PFSK-1 (cell line): Measurements from ENCODE around the gene E2F7.

Source experiments
- POLR2AphosphoS5 ChIP-seq: IDR thresholded peaks from 2 replicates; pipeline ENCODE4 v1.6.1; 2012; ENCODE audit warnings: low read depth, mild to moderate bottlenecking, control low read depth, low read length, moderate library complexity
- TF ChIP-seq, protein P1 (sequence below), 2 experiments: IDR thresholded peaks; 2 replicates each; pipeline versions ENCODE4 v1.6.1 to v1.8.0; 2011 to 2012; ENCODE audit warnings: low read depth in 2 of 2, low read length in 2 of 2, control low read depth in 1 of 2, inconsistent platforms in 1 of 2, mild to moderate bottlenecking in 1 of 2, moderate library complexity in 1 of 2; ENCODE audit not compliant: insufficient read depth in 1 of 2

DNA sequence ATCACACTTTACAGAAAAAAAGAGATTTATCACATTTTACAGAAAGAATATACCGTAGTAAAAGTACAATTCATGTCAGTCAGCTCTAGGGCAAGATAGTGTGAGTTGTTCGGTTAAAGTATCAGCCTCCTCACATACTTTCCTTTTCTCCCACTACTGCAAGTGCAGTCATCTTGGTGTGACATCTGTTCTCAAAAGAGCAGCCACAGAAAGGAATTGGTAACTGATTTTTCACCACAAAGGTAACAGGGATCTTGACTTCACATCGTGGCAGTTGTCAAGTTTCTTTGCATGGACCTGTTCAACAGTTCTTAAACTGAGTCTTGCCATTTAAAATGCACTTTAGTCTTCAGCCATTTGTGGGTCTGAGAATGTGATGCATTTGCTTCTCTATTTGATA is 5.0 kb upstream of the E2F7 start:
- TF ChIP-seq POLR2AphosphoS5: no peak
- TF ChIP-seq, protein P1, sequence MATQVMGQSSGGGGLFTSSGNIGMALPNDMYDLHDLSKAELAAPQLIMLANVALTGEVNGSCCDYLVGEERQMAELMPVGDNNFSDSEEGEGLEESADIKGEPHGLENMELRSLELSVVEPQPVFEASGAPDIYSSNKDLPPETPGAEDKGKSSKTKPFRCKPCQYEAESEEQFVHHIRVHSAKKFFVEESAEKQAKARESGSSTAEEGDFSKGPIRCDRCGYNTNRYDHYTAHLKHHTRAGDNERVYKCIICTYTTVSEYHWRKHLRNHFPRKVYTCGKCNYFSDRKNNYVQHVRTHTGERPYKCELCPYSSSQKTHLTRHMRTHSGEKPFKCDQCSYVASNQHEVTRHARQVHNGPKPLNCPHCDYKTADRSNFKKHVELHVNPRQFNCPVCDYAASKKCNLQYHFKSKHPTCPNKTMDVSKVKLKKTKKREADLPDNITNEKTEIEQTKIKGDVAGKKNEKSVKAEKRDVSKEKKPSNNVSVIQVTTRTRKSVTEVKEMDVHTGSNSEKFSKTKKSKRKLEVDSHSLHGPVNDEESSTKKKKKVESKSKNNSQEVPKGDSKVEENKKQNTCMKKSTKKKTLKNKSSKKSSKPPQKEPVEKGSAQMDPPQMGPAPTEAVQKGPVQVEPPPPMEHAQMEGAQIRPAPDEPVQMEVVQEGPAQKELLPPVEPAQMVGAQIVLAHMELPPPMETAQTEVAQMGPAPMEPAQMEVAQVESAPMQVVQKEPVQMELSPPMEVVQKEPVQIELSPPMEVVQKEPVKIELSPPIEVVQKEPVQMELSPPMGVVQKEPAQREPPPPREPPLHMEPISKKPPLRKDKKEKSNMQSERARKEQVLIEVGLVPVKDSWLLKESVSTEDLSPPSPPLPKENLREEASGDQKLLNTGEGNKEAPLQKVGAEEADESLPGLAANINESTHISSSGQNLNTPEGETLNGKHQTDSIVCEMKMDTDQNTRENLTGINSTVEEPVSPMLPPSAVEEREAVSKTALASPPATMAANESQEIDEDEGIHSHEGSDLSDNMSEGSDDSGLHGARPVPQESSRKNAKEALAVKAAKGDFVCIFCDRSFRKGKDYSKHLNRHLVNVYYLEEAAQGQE (IDR thresholded peaks at IDR 0.05; ENCODE audit: insufficient read depth in 1 of 2, low read depth in 2 of 2, low read length in 2 of 2): no peak
